HUDEP-2 (cell line): ENCODE data around the gene SCN4B.
A peak's percentile ranks its signal among the peaks of the same experiment; 100 is the strongest.

ENCODE experiments used
- DNase-seq, 76 experiments: peaks; one replicate each; lab custom pipeline; 2025; ENCODE audit not compliant: unreplicated experiment in 76 of 76; lab: John Stamatoyannopoulos, UW

Gene SCN4B

GRCh38 chr11:118154641-118155040 is 2.0 kb upstream of the SCN4B start:
- DNase-seq: no peak

DNA sequence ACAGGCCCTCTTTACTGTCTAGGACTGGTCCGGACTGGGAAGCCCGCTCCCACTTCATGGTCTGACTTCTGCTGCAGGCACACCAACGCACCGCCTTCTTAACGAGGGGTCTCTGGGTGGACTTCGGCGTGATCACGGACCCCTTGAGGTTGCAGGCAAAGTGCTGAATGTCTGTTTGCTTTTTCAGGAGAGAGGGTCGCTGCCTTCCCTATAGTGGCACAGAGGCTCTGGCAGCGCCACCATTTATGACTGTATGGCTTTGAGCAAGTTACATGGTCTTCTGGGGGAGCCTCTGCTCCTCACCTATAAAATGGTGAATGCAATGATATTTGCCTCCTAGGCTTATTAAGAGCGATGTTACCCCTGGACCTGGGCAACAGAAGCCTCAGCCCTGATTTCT is 1.4 kb upstream of the SCN4B start:
- DNase-seq: no peak

- DNase-seq: no peak
Observed at GRCh38 chr11:118153516-118153915, 893 bp upstream of the SCN4B start.

- no peak for DNase-seq
Observed at GRCh38 chr11:118152020-118152551, 537 bp downstream of the SCN4B start.

DNA sequence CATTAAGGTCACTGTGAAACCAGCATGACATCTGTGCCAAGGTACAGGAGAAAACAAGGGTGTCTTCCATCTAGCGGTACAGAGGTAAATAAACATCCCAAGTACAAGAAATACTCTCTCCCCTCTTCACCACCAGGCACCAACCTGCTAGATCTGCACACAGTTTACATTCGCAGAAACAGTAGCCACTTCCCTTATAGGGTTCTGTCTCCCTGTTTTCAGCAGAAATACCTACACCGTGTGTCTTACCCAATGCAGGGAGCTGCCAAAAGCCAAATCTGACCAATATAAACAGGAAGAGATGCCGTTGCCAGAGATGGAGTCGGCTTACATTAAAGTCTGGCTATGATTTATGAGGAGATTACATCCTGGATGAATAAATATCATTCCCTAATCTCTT is 1.2 kb downstream of the SCN4B start:
- no peak for DNase-seq

DNA sequence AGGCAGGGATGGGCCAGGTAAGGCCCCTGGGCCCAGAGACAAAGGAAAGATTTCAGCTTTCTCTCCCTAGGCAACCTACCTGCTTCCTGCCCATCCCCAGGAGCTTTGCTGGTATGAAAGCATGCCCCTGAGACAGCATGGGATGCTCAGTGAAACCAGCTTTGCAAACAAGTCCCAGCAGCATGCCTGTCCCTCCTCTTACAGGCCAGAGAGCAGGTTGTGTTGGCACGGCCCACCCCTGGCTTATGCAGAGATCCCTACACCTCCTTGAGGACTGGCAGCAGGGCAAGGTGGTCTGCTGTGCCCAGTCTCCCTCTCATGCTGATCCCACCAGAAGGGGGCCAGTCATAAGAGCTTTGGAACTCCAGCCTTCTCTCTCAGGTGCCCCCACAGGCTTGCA is 3.1 kb downstream of the SCN4B start:
- no peak for DNase-seq

DNA sequence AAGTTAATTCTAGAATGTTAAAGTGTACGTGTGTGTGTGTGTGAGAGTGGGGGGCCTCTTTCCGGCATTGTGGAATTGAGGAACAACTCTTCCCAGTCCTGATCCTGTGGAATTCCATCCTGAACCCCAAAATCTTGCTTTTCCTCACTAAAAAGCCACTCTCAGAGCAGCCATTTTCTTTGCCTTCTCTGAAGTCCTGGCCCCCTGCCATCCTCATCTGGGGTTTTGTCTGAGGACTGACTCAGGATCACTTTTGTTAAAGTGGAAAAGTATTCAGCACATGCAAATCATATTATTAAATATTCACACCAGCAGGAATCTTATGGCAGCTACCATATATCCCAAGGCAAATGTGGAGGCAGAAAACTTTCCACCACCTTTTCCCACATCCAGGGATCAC is 3.8 kb downstream of the SCN4B start:
- DNase-seq: no peak

DNA sequence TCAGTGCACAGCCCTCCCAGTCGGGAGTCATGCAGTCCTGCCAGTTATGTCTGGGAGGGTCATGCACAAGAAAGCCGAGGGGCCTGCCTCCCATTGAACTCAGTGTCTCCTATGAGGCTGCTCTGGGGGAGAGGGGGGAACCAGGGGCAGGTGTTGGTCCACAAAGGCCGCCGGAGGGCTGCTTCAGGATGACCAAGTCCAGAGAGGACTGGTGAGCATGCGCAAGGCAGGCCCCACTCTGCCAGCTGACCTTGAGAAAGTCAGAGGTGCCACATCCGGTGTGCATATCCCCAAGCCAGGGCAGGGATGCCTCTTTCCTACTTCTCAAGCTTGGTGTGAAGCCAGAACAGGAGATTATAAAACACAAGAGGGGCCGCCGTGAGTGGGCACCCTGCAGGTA is 4.4 kb downstream of the SCN4B start:
- DNase-seq: no peak

- DNase-seq: no peak
Observed at GRCh38 chr11:118147502-118147901, 5.1 kb downstream of the SCN4B start.

DNA sequence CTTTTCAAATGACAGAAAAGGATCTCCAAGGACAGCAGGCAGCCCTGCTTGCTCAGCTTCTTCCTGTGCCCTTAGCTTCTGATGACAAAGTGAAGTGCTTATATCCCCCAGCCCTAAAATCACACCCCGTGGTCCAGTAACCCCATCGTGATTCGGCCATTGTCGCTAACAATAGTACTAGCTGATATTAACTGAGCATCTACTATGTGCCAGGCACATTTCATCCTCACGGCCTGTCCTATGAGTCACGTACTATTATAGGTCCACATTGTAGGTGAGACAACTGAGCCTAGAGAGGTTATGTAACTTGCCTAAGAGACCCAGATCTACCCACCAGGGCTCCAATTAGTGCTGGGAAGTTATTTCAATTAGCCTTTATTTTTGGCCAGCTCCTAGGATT is 6.1 kb downstream of the SCN4B start:
- DNase-seq: no peak

DNA sequence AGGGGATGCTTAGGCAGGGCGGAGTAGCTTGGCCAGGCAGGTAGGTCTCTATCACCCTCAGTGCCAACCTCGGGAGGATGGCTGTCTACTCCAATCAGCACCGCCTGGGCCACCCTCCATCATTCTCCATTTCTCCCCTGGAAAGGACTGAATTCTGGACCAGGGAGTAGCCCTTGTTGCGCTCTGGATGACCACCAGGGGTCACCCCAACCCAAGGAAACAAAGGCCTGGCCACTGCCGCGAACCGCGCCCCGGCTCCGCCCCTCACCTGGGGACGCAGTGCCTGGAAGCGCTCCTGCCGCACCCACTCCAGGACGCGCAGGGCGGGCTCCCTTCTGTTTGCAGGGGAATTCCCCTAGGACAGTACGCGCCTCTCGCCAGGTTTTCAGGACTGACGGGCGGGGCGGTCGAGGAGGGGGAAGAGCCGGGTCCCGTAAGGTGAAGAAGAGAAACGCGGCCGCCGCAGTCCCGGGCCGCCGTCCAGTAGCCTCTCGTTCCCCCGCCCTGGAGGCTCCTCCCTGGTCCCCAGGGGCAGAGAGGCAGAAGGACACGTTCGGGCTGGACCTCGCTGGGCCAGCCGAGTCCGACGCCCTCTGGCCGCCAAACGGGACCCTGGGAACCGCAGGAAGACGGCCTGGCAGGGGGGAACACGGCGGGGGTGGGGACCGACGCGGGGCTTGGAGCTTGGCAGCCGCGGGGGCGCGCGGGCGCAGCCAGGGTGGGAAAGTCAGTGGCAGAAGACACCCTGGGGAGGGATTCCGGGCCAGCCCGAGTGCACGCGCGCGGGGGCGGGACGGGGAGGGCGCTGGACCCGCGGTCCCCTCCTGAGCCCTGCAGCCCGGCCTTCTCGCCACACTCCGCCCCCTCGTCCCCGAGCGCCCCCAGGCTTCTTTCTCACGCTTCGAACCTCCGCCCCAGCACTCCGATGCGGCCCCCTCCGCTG is 7.1 kb downstream of the SCN4B start:
- peak in 57 of 76 experiments; percentile 2 to 64 (median 32) for DNase-seq

DNA sequence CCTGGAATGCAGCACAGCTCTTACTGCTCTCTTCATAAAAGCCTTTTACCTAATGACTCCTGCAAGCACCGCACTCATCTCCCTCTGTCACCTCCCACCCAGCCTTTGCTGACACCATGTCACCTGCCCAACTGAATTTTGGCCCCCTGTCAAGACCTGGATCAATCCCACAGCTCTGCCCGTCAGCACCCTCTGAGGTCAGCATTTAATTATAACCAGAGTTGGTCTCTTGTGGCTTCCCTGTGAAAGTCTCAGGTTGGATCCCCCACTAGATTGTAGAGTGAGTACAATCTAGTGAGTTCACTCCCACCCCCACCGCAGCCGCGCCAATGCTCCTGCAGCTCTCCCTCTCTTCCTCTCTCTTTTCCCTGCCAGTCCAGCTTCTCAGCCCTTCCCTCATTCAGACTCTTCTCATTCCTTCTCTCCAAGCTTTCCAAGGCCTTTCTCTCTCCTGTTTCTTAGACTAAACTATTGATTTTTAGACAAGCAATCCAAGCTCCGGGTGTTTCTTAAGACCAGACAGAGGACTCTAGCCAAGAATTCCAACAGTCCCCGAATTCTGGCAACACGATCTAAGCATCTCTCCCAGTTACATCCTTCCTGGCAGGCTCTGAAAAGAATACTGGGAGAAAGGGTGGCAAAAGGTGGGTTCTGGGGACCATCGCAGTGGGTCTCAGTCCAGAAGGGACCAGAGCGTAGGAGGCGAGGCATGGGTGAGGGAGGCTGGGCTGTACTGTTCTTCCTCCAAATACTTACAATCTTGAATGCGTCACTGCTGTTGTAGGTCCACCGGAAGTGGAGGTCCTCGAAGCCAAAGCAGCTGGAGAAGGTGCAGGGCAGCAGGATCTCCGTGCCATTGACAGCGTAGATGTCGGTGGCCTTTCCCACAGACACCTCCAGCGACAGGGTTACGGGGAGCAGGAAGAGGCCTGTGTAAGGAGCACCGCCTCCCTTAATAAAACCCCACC is 8.0 kb downstream of the SCN4B start:
- no peak for DNase-seq

DNA sequence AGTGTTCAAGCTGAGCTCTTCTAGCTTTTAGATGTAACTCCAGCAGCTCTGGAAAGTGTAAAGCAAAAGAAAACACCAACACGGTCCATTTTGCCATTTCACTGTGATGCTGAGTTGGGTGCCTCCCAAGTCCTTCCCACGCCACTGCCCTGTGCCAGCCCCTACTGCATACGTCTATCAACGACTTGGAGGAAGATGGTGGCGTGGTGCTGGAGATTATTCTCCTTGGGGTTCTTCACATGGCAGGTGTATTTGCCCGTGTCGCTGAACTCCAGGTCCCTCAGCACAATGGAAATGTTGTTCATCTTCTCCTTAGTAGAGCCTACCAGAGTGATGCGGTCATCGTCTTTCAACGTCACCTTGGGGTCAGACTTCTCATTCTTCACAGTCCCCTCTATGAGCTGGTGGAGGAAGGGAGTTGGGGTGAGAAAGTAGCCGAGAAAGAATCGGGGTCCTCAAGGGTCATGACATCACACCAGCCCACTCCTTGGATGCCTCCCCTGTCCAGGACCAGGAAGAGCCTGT is 8.9 kb downstream of the SCN4B start:
- DNase-seq: no peak

GRCh38 chr11:118142809-118143208 is 9.8 kb downstream of the SCN4B start:
- DNase-seq: no peak

- no peak for DNase-seq
Observed at GRCh38 chr11:118142081-118142480, 10.5 kb downstream of the SCN4B start.

DNA sequence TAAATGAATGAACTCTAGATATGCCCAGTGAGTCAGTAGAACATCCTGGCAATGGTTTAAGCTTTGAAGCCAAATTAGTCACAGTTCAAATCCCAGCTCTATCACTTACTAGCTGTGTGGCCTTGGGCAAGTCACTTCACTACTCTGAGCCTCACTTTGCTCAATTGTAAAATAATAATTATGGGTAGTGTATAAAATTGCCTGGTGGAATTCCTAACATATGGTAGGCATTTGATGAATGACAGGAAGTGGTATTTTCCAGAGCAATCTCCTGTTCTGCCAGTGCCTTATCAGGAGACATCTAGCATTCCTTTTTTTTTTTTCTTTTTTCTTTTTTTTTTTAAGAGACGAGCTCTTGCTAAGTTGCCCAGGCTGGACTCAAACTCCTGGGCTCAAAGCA is 13.0 kb downstream of the SCN4B start:
- no peak for DNase-seq

DNA sequence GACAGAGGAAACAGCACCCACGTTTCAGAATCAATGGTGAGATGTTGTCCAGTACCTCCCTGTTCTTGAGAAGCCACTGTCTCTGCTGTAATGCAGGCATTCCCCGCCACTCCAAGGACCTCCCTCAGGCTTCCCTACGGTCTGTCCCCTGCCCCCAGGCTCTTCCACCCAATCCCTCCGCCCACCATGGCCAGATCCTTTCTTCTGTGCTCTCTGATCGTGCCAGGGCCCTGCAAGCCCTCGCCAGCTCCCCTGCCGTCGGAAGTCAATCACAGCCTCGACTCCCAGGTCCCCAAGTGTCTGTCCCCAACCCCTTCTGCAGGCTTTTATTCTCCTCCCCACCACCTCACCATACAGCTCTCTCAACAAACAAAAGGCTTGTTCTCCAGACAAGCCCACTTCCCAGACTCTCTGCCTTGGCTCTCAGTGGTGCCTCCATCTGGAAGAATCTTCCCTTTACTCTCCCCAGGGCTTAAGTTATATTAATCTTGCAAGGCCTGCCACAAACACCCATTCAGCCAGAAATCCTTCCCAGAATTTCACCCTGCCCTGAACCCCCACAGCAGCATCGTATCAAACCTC is 13.7 kb downstream of the SCN4B start:
- no peak for DNase-seq

DNA sequence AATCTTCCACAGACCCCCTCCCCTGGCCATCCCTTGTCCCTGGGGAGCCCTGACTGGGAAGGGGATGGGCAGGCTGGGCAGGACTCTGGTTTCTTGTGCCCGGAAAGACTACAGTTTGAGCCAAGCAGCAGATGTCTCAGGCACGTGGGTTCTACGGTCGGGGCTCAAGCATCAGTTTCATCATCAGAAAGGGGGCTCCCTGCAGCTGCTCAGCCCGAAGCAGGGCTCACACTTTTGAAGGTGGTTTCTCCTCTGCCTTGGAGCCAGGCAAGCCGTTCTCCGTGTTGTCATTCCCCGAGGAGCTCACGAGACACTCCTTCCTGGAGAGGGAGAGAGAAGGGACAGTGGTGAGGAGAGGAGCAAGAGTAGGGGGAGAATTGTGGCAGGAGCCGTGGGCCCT is 15.8 kb downstream of the SCN4B start:
- DNase-seq: no peak

GRCh38 chr11:118136341-118136740 is 16.3 kb downstream of the SCN4B start:
- DNase-seq: no peak

- DNase-seq: no peak
Observed at GRCh38 chr11:118135796-118136165, 16.8 kb downstream of the SCN4B start.
